Stimulated activated CD8-positive, alpha-beta memory T cell treated with anti-CD3 and anti-CD28 coated beads, Interleukin-4, amount 100 ng/mL, for 48 hours (primary cell): ENCODE results near the gene PZP.

Experiments used
- DNase-seq: peaks from one replicate; pipeline ENCODE4 v3.0.0-alpha.2; 2020

PZP gene

GRCh38 chr12:9099552-9100190 is 108.5 kb downstream of the PZP start:
- DNase-seq: no peak
